Neural progenitor cell (in vitro differentiated cells): Measurements from ENCODE around the gene THAP9.

ENCODE experiments used
- EZH2 ChIP-seq: fragments of 200-600 bp; sonication (generic); IDR thresholded peaks from 2 replicates; pipeline ENCODE4 v1.6.1; 2017; ENCODE audit warnings: antibody characterized with exemption, mild to moderate bottlenecking, moderate library complexity
- EZH2phosphoT487 ChIP-seq: fragments of 200-600 bp; sonication (generic); IDR thresholded peaks from 2 replicates; pipeline ENCODE4 v1.6.1; 2017; ENCODE audit warnings: antibody characterized with exemption
- TF ChIP-seq, protein P1 (sequence below): fragments of 200-600 bp; sonication (generic); IDR thresholded peaks from 2 replicates; pipeline ENCODE4 v1.5.1; 2017; ENCODE audit warnings: antibody characterized with exemption, mild to moderate bottlenecking

DNA sequence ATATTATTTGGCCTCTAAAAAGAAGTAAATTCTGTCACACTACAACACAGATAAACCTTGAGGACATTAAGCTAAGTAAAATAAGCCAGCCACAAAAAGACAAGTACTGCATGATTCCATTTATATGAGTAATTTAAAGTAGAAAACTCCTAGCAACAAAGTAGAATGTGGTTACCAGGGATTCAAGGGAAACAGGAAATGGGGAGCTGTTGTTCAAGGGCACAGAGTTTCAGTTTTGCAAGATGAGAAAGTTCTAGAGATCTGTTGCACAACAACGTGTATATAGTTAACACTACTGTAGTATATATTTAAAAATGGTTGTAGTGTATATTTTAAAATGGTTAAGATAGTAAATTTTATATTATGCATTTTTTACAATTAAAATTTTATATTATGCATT, 34.9 kb upstream of the THAP9 start:
- TF ChIP-seq EZH2phosphoT487 (no peak), EZH2 (no peak)
- TF ChIP-seq, protein P1, sequence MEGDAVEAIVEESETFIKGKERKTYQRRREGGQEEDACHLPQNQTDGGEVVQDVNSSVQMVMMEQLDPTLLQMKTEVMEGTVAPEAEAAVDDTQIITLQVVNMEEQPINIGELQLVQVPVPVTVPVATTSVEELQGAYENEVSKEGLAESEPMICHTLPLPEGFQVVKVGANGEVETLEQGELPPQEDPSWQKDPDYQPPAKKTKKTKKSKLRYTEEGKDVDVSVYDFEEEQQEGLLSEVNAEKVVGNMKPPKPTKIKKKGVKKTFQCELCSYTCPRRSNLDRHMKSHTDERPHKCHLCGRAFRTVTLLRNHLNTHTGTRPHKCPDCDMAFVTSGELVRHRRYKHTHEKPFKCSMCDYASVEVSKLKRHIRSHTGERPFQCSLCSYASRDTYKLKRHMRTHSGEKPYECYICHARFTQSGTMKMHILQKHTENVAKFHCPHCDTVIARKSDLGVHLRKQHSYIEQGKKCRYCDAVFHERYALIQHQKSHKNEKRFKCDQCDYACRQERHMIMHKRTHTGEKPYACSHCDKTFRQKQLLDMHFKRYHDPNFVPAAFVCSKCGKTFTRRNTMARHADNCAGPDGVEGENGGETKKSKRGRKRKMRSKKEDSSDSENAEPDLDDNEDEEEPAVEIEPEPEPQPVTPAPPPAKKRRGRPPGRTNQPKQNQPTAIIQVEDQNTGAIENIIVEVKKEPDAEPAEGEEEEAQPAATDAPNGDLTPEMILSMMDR, result no peak
